HG03060 (cell line): ENCODE measurements around the gene MIDN.

Experiments used
- ATAC-seq: cut with Tn5 transposase; IDR thresholded peaks from one replicate; pipeline ENCODE4 v1.9.1; 2021; ENCODE audit warnings: low read depth, moderate number of reproducible peaks; ENCODE audit not compliant: unreplicated experiment

MIDN gene

DNA sequence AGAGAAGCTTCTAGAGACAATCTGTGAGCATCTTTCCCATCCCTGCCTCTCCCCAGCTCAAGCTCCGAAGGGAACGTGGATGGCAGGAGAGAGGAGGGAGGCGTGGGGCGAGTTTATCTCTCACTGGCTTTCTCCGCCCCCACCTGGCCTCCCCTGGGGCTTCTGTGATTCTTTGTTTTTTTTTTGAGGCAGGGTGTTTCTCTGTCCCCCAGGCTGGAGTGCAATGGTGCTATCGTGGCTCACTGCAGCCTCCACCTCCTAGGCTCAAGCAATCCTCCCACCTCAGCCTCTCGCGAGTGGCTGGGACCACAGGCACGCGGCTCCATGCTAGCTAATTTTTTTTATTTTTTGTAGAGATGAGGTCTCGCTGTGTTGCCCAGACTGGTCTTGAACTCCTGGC is 60.3 kb downstream of the MIDN start:
- no peak for ATAC-seq
